AG09319 (cell line): ENCODE results near the gene PRKX.
"Not testable (repeated sequence)": the region's sequence is repeated elsewhere in the genome, so short reads cannot be mapped to it uniquely, and the experiment has no call there.

ENCODE experiments used
- DNase-seq: peaks from one replicate; pipeline ENCODE4 v3.0.0-alpha.2; 2010; ENCODE audit warnings: low read depth; ENCODE audit errors: extremely low read depth
- TF ChIP-seq, protein P1 (sequence below): IDR thresholded peaks from 2 replicates; pipeline ENCODE4 v1.5.1; 2011; ENCODE audit warnings: low read depth, mild to moderate bottlenecking, inconsistent platforms, low read length, moderate library complexity

PRKX gene

DNA sequence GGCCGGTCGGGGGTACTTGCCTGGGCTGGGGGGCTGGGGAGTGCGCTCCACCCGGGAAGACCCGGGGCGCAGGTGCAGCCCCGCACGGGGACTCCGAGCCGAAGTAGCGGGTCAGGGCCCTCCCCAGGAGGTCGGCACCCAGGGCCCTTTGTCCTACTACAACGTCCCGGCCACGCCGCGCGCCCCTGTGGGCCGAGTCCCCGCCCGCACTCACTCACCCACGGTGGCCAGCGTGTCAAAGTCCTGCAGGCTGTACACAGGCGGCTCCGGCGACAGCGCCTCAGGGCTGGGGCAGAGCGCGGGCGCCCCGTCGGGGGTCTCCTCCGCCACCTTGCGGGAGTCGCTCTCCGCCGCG, 602 bp downstream of the PRKX start:
- no peak for DNase-seq
- TF ChIP-seq, protein P1, sequence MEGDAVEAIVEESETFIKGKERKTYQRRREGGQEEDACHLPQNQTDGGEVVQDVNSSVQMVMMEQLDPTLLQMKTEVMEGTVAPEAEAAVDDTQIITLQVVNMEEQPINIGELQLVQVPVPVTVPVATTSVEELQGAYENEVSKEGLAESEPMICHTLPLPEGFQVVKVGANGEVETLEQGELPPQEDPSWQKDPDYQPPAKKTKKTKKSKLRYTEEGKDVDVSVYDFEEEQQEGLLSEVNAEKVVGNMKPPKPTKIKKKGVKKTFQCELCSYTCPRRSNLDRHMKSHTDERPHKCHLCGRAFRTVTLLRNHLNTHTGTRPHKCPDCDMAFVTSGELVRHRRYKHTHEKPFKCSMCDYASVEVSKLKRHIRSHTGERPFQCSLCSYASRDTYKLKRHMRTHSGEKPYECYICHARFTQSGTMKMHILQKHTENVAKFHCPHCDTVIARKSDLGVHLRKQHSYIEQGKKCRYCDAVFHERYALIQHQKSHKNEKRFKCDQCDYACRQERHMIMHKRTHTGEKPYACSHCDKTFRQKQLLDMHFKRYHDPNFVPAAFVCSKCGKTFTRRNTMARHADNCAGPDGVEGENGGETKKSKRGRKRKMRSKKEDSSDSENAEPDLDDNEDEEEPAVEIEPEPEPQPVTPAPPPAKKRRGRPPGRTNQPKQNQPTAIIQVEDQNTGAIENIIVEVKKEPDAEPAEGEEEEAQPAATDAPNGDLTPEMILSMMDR: no peak

DNA sequence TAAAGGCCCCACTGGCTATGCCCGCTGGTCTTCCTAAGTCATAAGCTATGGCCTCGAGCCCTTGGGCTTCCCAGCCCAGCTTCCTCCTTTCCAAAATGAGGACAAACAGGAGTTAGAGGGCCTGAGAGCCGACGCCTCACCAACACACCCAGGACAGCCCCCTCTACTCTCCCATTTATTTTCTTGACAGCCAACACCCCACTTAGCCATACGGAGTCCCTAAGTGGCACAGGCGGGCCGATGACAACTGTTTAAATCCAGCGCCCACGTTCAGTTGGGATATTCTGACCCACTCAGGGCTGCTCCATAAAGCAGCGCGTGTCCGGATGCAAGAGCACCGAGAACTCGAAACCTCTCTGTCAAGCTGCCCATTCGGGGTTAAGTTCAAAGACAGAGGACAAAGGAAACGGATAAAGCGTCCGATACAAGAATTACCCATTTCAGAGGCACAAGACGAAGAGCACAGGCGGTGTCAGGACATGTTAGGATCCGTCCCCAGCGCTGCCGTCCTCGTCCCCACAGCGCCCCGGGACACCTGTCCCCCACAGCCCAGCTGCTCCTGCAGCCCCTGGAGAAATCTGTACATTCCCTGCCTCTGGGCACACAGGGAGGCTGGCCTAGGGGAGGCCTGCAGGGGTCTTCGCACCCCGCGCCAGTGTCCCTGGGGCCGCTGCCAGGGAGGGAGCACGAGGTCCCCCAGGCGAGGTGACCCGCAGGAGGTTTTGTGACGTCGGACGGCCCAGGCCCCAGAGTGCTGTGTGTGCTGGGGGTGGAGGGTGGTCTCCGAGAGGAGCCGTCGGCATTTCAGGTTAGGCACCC, 1.2 kb downstream of the PRKX start:
- TF ChIP-seq, protein P1: no peak
- DNase-seq: no peak

DNA sequence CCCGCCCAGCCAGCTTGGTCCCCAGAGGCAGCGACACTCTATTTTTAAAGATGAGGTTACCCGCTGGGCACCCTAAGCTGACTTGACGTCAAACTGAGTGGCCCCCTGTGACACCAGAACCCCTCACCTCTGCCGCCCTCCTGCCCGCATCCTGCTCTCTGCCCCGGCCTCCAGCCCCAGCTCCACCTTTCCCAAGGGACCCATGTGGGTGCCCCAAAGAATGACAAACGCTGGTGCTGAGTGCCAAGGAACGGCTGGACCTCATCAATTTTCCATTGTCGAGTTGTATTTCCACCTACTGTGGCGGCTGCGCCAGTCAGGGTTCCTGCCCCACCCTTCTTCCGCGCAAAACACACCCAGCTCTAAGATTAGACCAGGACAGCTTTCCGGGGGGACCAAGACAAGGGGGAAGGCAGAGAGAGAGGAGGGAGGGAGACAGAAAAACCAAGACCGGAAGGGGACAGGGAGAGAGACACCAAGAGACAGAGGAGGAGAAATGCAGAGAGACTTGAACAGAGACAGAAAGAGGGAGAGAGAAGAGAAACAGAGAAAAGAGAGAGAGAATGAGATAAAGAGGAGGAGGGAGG, 2.0 kb downstream of the PRKX start:
- DNase-seq: no peak
- TF ChIP-seq, protein P1: no peak

DNA sequence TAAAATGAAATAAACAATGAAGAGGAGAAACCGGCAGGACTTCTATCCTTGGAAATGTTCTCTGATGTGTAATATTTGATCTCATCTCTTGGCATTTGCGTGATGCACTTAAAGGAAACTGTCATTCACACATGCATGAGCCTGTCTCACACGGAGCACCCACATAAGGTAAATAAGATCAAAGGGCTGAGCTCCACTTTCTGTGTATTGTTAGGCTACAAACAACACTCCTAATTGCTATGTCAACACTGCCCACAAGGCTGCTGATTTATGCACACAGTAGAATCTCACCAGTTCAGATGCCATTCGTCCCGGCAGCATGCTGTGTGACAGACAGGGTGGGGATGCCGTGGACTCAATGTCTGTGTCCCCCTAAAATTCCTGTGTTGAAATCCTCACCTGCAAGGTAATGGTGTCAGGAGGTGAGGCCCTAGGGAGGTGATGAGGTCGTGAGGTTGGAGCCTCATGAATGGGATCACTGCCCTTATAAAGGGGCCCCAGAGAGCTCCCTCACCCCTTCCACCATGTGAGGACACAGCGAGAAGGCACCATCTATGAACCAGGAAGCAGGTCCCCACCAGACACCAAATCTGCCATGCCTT, 5.7 kb downstream of the PRKX start:
- DNase-seq: not testable (repeated sequence)

DNA sequence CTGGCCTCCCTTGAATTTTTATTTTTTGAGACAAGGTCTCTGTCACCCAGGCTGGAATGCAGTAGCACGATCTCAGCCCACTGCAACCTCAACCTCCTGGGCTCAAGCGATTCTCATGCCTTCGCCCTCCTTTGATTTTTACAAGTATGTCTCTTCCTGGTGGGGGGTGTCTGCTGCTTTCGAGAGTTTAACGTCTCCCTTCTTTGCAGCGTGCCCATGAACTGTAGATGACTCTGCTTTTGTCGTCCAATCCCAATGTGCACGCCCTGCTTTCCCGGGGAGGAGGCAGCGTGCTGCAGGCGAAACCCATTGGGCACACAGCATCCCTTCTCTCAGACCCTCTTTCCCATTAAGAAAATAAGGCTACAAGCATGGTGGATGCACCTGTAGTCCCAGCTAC, 7.0 kb downstream of the PRKX start:
- TF ChIP-seq, protein P1: no peak
- DNase-seq: no peak

DNA sequence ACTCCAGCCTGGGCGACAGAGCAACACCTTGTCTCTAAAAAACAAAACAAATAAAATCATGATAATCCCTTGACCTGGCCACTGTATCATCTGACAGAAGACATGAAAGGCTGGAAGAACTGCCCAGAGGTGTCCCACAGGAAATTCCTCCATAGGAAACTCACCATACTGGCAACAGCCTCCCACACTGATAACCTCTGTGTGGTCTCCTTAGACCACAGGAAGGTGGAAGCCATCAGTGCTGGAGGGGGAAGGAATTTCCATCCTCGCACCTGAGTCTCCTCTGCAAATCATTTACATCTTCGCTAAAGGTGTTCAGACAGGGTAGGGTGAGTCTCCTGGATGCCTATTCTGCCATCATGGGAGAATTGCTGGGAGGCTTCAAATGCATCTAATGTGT, 10.2 kb downstream of the PRKX start:
- DNase-seq: not testable (repeated sequence)

DNA sequence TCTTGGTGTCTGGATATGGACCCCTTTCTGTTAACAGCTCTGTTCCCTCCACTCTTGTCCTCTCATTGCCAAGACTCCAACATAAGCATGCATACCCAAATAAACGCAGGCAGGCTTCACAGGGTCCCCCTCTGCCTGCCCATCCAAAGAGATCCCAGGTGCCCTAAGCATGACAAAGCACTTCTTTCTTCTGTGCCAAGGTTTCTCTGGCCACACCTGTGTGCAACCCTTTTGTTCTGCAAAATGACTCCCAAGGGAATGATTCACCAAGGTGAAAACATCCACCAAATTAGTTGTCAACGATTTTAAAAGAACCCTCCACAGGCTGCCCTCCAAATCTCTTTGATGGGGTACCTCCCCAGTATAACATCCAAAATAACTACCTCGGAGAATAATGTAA, 11.4 kb downstream of the PRKX start:
- DNase-seq: not testable (repeated sequence)

DNA sequence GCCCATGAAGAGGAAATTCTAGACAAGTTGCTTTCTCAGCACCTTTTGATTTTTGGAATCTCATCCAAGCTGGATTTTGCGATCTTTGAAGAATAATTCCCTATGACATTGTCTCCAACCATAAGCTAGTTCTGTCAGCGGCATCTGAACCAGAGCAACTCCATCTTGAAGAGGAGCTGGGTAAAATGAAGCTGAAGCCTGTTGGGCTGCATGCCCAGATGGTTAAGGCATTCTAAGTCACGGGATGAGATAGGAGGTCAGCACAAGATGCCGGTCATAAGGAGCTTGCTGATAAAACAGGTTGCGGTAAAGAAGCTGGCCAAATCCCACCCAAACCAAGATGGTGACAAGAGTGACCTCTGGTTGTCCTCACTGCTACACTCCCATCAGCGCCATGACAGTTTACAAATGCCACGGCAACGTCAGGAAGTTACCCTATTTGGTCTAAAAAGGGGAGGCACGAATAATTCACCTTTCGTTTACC, 12.0 kb downstream of the PRKX start:
- DNase-seq: not testable (repeated sequence)

DNA sequence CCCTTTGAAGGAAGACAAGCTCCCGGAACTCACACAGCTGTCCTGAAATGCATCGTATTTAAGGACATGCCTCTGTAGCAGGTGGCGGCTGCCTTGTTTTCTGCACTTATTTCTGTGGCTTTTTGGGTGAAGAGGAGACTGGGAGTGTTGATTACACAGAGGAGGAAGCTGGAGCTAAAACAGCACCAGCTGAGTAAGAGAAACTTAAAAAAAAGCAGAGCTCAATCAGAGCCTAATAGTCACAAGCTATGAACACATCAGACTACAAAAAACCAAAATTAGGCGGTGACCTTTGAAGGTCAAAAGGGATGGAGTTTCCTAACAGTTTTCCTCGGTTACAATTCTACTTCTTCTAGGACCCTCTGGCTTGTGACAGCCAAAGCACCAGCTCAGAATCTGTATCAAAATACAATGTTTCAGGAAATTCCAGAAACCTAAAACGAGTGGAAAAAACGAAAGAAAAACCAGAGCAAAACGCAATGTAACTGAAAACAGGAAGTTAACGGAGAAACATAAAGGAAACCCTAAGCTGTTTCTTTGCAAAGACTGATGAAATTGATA, 13.5 kb downstream of the PRKX start:
- DNase-seq: no peak
- TF ChIP-seq, protein P1: no peak
